ENCODE measurements around the gene ENOX1. TPM values are rescaled to one million over a fixed set of nuclear protein-coding genes. Genes with fewer than 3 reads are reported as not detected.

Gene ENOX1
- total RNA-seq, 1 donor from 2014 or later = 0.71 TPM

DNA sequence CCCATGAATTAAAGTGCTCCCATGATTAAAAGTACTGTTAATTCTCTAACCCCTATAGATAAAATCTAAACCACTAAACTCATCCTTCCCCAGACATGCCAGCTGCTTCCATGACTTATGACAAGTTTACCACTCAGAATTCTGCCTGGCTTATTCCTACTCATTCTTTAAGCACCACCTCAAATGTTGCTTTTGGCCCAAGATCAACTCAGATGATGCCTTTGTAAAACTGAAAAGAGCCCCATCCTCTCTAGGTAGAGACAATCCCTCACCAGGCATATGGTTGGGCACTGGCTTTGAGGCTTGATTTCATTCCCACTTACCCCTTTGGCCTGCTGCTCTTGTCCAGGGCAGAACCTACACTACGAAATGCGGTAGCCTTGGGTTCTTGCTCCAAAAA, 513.4 kb downstream of the ENOX1 start:
- Histone ChIP-seq H3K36me3 (ENCODE audit: control insufficient read depth, insufficient read depth, low read length) (no peaks in the 10 kb centered on the region), H3K4me3 (ENCODE audit: low read depth, low read length) (no peak overlapping the region), H3K27me3 (ENCODE audit: control insufficient read depth, insufficient read depth, low read length) (no peaks in the 10 kb centered on the region)
- peak; percentile 16 for DNase-seq (ENCODE audit: low read depth)
- TF ChIP-seq, protein P1, sequence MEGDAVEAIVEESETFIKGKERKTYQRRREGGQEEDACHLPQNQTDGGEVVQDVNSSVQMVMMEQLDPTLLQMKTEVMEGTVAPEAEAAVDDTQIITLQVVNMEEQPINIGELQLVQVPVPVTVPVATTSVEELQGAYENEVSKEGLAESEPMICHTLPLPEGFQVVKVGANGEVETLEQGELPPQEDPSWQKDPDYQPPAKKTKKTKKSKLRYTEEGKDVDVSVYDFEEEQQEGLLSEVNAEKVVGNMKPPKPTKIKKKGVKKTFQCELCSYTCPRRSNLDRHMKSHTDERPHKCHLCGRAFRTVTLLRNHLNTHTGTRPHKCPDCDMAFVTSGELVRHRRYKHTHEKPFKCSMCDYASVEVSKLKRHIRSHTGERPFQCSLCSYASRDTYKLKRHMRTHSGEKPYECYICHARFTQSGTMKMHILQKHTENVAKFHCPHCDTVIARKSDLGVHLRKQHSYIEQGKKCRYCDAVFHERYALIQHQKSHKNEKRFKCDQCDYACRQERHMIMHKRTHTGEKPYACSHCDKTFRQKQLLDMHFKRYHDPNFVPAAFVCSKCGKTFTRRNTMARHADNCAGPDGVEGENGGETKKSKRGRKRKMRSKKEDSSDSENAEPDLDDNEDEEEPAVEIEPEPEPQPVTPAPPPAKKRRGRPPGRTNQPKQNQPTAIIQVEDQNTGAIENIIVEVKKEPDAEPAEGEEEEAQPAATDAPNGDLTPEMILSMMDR (IDR thresholded peaks at IDR 0.05; ENCODE audit: insufficient read depth, low read length, poor library complexity, severe bottlenecking) = no peak

DNA sequence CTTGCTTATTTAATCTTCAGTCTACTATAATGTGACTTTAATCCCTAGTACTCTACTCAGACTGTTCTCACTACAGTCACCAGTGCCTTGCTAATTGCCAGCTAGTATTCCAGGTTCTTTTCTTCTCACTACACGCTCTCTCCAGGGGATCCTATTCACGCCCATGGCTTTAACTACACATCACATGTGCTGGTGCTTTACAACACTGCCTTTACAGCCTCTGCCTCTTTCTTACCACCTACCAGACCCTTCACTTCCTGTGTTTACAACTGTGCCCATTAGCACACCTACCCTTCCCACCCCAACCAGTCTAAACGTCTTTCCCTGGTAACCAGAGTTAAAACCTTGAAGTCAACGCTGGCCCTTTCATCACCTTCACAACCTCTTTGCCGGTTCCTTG, 513.9 kb downstream of the ENOX1 start:
- Histone ChIP-seq H3K4me3 (ENCODE audit: low read depth, low read length) (no peak overlapping the region), H3K27me3 (ENCODE audit: control insufficient read depth, insufficient read depth, low read length) (no peaks in the 10 kb centered on the region), H3K36me3 (ENCODE audit: control insufficient read depth, insufficient read depth, low read length) (no peaks in the 10 kb centered on the region)
- TF ChIP-seq, protein P1 (IDR thresholded peaks at IDR 0.05; ENCODE audit: insufficient read depth, low read length, poor library complexity, severe bottlenecking) = no peak
- no peak for DNase-seq (ENCODE audit: low read depth)

DNA sequence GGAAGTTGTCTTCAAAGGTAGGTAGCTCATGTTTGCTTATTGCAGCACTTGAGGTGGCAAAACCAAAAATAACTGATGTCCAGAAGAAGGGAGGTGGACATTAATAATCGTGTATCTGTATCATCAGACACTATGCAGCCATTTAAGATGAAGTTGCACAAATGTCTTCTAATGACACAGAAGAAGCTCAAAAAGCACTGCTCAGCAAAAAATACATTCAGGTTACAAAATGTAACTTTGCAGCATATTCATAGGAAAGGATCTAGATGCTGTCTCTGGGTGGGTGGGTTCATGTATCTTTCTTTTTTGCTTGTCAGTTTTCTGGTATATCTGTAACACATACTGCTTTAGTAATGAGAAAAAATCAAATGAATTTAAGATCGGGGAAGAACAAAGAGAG, 515.6 kb downstream of the ENOX1 start:
- no peaks in the 10 kb centered on the region for H3K27me3 ChIP-seq (ENCODE audit: control insufficient read depth, insufficient read depth, low read length)
- H3K4me3 ChIP-seq (ENCODE audit: low read depth, low read length) = no peak overlapping the region
- TF ChIP-seq, protein P1 (IDR thresholded peaks at IDR 0.05; ENCODE audit: insufficient read depth, low read length, poor library complexity, severe bottlenecking) = no peak
- DNase-seq (ENCODE audit: low read depth) = no peak
- H3K36me3 ChIP-seq (ENCODE audit: control insufficient read depth, insufficient read depth, low read length) = no peaks in the 10 kb centered on the region

DNA sequence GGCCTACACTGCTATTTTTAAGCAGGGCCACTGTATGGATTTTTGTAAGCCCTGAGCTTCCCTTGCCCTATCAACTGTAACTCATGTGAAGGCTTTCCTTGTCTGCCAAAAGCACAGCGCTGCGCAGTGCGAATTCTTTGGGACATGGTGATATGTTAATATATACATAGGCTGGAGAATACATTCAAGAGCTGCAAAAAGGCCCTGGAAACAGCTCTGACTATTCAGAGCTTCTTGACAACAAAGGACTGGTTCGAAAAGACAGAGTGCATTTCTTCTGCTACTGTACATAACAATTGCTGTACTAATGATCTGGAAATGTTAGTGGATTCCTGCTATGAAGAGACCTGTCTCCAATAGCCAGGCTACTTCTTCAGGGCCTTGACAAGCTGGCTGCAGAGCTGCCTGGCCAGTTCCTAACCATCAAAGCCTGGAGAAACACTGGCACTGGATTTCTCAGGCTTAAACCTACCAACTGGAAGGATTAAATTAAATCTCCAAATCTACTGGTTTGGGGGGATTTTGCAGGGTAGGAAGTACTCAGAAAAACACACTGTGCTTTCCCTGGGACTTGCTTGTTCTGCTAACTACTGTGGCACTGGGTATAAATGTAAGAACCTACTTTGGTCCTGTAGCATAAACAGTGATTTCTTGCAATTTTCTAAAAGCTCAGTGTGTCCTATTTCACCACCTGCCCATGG, 516.5 kb downstream of the ENOX1 start:
- no peak for DNase-seq (ENCODE audit: low read depth)
- Histone ChIP-seq H3K36me3 (ENCODE audit: control insufficient read depth, insufficient read depth, low read length) (no peaks in the 10 kb centered on the region), H3K27me3 (ENCODE audit: control insufficient read depth, insufficient read depth, low read length) (no peaks in the 10 kb centered on the region), H3K4me3 (ENCODE audit: low read depth, low read length) (no peak overlapping the region)
- TF ChIP-seq, protein P1 (IDR thresholded peaks at IDR 0.05; ENCODE audit: insufficient read depth, low read length, poor library complexity, severe bottlenecking) = no peak

DNA sequence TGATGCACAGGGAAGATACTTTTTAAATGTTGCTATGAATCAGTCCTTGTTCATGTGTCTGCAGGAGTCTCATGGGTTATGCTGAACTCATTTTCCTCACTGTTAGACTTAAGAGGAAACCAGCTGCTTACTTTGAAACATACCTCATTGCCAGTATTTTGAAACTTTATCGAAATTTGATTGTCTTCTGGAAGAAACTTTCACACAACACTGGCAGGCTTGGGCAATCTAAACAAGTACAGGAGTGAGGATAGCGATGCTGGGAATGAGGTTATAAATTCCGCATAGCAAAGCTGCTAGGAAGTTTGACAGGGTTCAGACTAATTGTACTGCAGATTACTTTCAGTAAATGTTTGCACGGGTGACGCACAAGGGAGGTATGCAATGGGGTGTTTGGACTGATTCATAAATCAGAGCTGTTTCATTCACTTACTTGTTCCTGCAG, 517.7 kb downstream of the ENOX1 start:
- peak; percentile 84 for DNase-seq (ENCODE audit: low read depth)
- Histone ChIP-seq H3K36me3 (ENCODE audit: control insufficient read depth, insufficient read depth, low read length) (no peaks in the 10 kb centered on the region), H3K4me3 (ENCODE audit: low read depth, low read length) (no peak overlapping the region), H3K27me3 (ENCODE audit: control insufficient read depth, insufficient read depth, low read length) (no peaks in the 10 kb centered on the region)
- TF ChIP-seq, protein P1 (IDR thresholded peaks at IDR 0.05; ENCODE audit: insufficient read depth, low read length, poor library complexity, severe bottlenecking) = no peak

DNA sequence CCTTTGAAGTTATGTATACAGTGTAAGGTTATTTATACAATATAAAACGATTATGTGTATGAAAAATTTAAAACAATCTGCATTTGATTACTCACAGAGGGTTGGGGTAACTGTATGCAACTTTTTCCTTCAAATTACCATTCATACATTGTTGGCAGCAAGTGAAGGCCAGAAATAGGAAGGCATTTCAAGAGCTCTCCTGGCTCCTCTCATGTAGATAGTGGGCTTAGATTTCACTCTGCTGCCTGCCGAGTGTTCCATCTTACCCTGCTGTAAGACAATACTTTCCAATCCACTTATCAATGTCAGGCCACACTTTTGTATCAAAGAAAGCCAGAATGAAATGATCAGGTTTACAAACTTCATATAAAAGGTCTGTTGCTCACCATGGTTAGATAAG, 518.1 kb downstream of the ENOX1 start:
- TF ChIP-seq, protein P1 (IDR thresholded peaks at IDR 0.05; ENCODE audit: insufficient read depth, low read length, poor library complexity, severe bottlenecking) = no peak
- H3K36me3 ChIP-seq (ENCODE audit: control insufficient read depth, insufficient read depth, low read length) = no peaks in the 10 kb centered on the region
- no peak for DNase-seq (ENCODE audit: low read depth)
- no peaks in the 10 kb centered on the region for H3K27me3 ChIP-seq (ENCODE audit: control insufficient read depth, insufficient read depth, low read length)
- no peak overlapping the region for H3K4me3 ChIP-seq (ENCODE audit: low read depth, low read length)

Measured in kidney epithelial cell (primary cell).